Effector CD4-positive, alpha-beta T cell (primary cell): Measurements from ENCODE around the gene CLIC4.

Experiments used
- DNase-seq: peaks from one replicate; pipeline ENCODE4 v3.0.0-alpha.2; 2020

The CLIC4 gene

GRCh38 chr1:24825174-24825573 is 79.9 kb downstream of the CLIC4 start:
- no peak for DNase-seq

GRCh38 chr1:24826510-24826909 is 81.3 kb downstream of the CLIC4 start:
- no peak for DNase-seq

- DNase-seq = no peak
These were observed 82.3 kb downstream of the CLIC4 start for GRCh38 chr1:24827379-24828135.

GRCh38 chr1:24828183-24828886 is 83.1 kb downstream of the CLIC4 start:
- no peak for DNase-seq

GRCh38 chr1:24828887-24829192 is 83.6 kb downstream of the CLIC4 start:
- no peak for DNase-seq

GRCh38 chr1:24830680-24831272 is 85.5 kb downstream of the CLIC4 start:
- no peak for DNase-seq

- no peak for DNase-seq
These were observed 96.3 kb downstream of the CLIC4 start for GRCh38 chr1:24841593-24841992.

GRCh38 chr1:24846671-24847070 is 101.4 kb downstream of the CLIC4 start:
- DNase-seq = no peak

- peak; percentile 87 for DNase-seq
These were observed 103.0 kb downstream of the CLIC4 start for GRCh38 chr1:24847995-24848881.

GRCh38 chr1:24849672-24850295 is 104.5 kb downstream of the CLIC4 start:
- no peak for DNase-seq

GRCh38 chr1:24850328-24850920 is 105.2 kb downstream of the CLIC4 start:
- DNase-seq = no peak

- DNase-seq = no peak
These were observed 108.4 kb downstream of the CLIC4 start for GRCh38 chr1:24853649-24854048.

GRCh38 chr1:24855474-24855873 is 110.2 kb downstream of the CLIC4 start:
- no peak for DNase-seq

- DNase-seq = no peak
These were observed 111.7 kb downstream of the CLIC4 start for GRCh38 chr1:24856787-24857506.

GRCh38 chr1:24857507-24858133 is 112.4 kb downstream of the CLIC4 start:
- no peak for DNase-seq

- no peak for DNase-seq
These were observed 113.0 kb downstream of the CLIC4 start for GRCh38 chr1:24858277-24858676.

GRCh38 chr1:24859063-24860010 is 114.1 kb downstream of the CLIC4 start:
- no peak for DNase-seq

- no peak for DNase-seq
These were observed 115.6 kb downstream of the CLIC4 start for GRCh38 chr1:24860841-24861240.

- no peak for DNase-seq
These were observed 116.8 kb downstream of the CLIC4 start for GRCh38 chr1:24861821-24862727.
